ENCODE results near the gene MAPK4.

- TF ChIP-seq SRF (IDR thresholded peaks at IDR 0.05; ENCODE audit: low read depth in 2 of 2, low read length in 2 of 2) (no peak), EZH2 (IDR thresholded peaks at IDR 0.05; ENCODE audit: borderline replicate concordance, control insufficient read depth, low read depth, low read length) (no peak)
Measured at GRCh38 chr18:50558948-50559751, 737 bp upstream of the MAPK4 start.

Data from GM12878 (cell line).